Measurements from ENCODE around the gene ROPN1. TPM values are rescaled to one million over a fixed set of nuclear protein-coding genes. Genes with fewer than 3 reads are reported as not detected.
A peak's percentile ranks its signal among the peaks of the same experiment; 100 is the strongest.

The ROPN1 gene
- total RNA-seq, 3 donors from 2014 or later (not counting 1 experiment from before 2014, with no cell fraction given): not detected

DNA sequence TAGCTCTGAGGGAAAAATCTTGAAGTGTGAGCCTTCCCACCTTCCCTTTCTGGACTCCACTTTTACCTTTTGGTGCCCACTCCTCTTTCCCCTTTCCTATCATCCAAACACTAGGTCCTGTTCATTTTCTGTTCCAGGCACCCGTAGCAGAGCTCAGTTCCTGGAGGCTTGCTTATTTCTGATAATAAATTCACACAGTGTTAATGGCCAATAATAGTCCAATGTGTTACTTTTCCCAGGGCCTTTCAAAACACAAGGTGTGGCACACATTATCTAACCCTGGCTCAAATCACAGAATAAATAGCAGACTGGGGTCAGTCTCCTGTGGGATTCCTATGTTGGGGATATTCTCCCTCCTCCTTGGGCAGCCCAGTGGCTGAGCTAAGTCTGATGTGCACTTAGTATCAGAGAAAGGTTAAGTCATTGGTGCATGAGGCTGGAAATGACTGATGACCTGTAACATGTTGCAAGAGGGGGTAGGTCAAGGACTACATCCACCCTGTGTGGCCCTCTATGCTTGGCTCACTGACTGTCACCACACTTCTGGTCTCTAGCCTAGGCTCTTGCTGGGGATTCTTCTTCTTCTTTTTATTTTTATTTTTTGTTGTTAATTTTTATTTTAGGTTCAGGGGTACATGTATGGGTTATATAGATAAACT lies 43.7 kb upstream of the ROPN1 start:
- Mint-ChIP-seq H3K4me3 (peak overlapping the region; percentile 70), H3K4me1 (peaks cover 0 to 13% of the 10 kb centered on the region in 2 donors), H3K9me3 (peaks cover 0 to 3% of the 10 kb centered on the region in 2 donors), H3K27me3 (ENCODE audit: low read depth in 2 of 2) (peaks cover 21 to 28% of the 10 kb centered on the region in 2 donors), H3K36me3 (no peaks in the 10 kb centered on the region), H3K27ac (no peak overlapping the region)
- Histone ChIP-seq H3K4me3 (ENCODE audit: low read length) (no peak overlapping the region), H3K36me3 (ENCODE audit: control insufficient read depth, insufficient read depth, low read length) (no peaks in the 10 kb centered on the region), H3K9me3 (ENCODE audit: control insufficient read depth, insufficient read depth, low read length) (no peaks in the 10 kb centered on the region), H3K4me1 (ENCODE audit: control insufficient read depth, insufficient read depth, low read length) (peaks cover 5% of the 10 kb centered on the region), H3K27ac (ENCODE audit: low read length) (no peak overlapping the region), H3K27me3 (ENCODE audit: control insufficient read depth, insufficient read depth, low read length) (peaks cover 44% of the 10 kb centered on the region)
- intact Hi-C loops (cut with micrococcal nuclease): no loop called here
- no peak for TF ChIP-seq CTCF (IDR thresholded peaks at IDR 0.05)
- WGBS (ENCODE audit: insufficient coverage): 63% methylated on average over 1 of the region's 1 CpG
- DNase-seq (no peak), ATAC-seq (no peak)

- Histone ChIP-seq H3K27me3 (ENCODE audit: control insufficient read depth, insufficient read depth, low read length) (peaks cover 41% of the 10 kb centered on the region), H3K36me3 (ENCODE audit: control insufficient read depth, insufficient read depth, low read length) (no peaks in the 10 kb centered on the region), H3K27ac (ENCODE audit: low read length) (no peak overlapping the region), H3K4me3 (ENCODE audit: low read length) (no peak overlapping the region), H3K9me3 (ENCODE audit: control insufficient read depth, insufficient read depth, low read length) (no peaks in the 10 kb centered on the region), H3K4me1 (ENCODE audit: control insufficient read depth, insufficient read depth, low read length) (peaks cover 5% of the 10 kb centered on the region)
- Mint-ChIP-seq H3K27ac (no peak overlapping the region), H3K36me3 (no peaks in the 10 kb centered on the region), H3K9me3 (peaks cover 0 to 3% of the 10 kb centered on the region in 2 donors), H3K4me3 (peak overlapping the region; percentile 70), H3K27me3 (ENCODE audit: low read depth in 2 of 2) (peaks cover 26 to 31% of the 10 kb centered on the region in 2 donors), H3K4me1 (peaks cover 0 to 13% of the 10 kb centered on the region in 2 donors)
- no peak for TF ChIP-seq CTCF (IDR thresholded peaks at IDR 0.05)
- DNase-seq (no peak), ATAC-seq (no peak)
- intact Hi-C loops (cut with micrococcal nuclease): no loop called here
- WGBS (ENCODE audit: insufficient coverage): 42% methylated on average over 1 of the region's 1 CpG
Measured at GRCh38 chr3:124034844-124035152, 42.9 kb upstream of the ROPN1 start.

GRCh38 chr3:124034016-124034843 lies 42.3 kb upstream of the ROPN1 start:
- peaks cover 0 to 3% of the 10 kb centered on the region in 2 donors for H3K9me3 Mint-ChIP-seq
- Histone ChIP-seq H3K4me1 (ENCODE audit: control insufficient read depth, insufficient read depth, low read length) (peaks cover 5% of the 10 kb centered on the region), H3K36me3 (ENCODE audit: control insufficient read depth, insufficient read depth, low read length) (no peaks in the 10 kb centered on the region), H3K9me3 (ENCODE audit: control insufficient read depth, insufficient read depth, low read length) (no peaks in the 10 kb centered on the region), H3K27ac (ENCODE audit: low read length) (no peak overlapping the region), H3K27me3 (ENCODE audit: control insufficient read depth, insufficient read depth, low read length) (peaks cover 41% of the 10 kb centered on the region), H3K4me3 (ENCODE audit: low read length) (no peak overlapping the region)
- intact Hi-C loops (cut with micrococcal nuclease): no loop called here
- peaks cover 30 to 31% of the 10 kb centered on the region in 2 donors for H3K27me3 Mint-ChIP-seq (ENCODE audit: low read depth in 2 of 2)
- no peaks in the 10 kb centered on the region for H3K36me3 Mint-ChIP-seq
- H3K4me1 Mint-ChIP-seq: peaks cover 0 to 13% of the 10 kb centered on the region in 2 donors
- H3K27ac Mint-ChIP-seq: no peak overlapping the region
- peak overlapping the region; percentile 70 for H3K4me3 Mint-ChIP-seq
- TF ChIP-seq CTCF (IDR thresholded peaks at IDR 0.05): no peak
- peak in 1 of 2 donors; percentile 4 for DNase-seq
- 5% methylated on average over 47 of the region's 47 CpGs for WGBS (ENCODE audit: insufficient coverage)
- peak in 1 of 3 donors; percentile 19 for ATAC-seq
